Suppressor macrophage treated with lipopolysaccharide for 4 hours (primary cell): ENCODE data around the gene NAV1.
"Not testable (repeated sequence)": the region's sequence is repeated elsewhere in the genome, so short reads cannot be mapped to it uniquely, and the experiment has no call there.

Experiments used
- DNase-seq: peaks from one replicate; pipeline ENCODE4 v3.0.0-alpha.2; 2020

NAV1 gene

DNA sequence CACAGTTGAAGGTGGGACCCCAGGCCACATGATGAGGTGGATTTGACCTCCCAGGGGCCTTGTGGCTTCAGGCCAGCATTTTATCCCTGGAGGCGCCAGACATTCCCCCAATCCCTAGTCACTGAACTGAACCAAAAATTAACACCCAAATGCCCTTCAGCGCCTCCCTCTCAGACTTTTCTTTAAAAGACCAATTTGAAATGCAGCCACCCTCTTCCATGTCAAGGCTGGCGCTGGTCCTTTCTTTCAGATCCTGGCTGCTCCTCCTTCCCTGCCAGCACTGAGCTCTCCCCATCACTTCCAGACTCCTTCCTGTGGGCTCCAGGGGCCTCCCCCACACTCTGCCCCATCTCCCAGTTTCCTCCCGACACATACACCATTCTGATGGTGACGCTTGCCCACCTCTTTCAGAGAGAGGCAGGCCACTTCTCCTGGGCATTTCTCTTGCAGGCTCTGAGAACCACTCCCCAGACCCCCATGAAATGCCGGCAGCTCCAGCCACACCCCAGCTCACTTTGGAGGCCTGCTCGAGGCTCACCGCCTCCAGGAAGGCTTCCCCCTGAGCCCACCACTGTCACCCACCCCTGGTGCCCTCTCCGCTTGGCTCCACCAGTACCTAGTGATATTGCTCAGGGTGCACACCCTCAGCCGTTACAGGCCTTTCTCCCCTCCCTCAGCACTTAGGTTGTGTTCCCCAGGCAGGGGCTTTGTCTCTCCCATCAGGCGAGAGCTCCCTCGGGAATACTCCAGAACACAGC lies 27.0 kb downstream of the NAV1 start:
- no peak for DNase-seq

DNA sequence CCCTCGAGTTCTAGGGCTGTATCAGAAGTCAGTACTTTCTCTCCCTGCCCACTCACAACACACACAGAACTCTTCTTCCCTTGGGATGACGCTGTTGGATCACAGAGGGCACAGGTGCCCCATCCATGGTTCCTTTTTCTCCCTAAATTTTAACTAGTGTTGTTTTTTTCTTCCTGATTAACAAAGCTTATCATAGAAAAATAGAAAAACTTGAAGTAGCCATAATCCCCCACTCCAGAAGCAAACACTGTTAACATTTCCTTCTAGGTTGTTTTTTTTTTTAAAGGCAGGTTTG lies 27.5 kb downstream of the NAV1 start:
- no peak for DNase-seq

- DNase-seq = no peak
Observed at GRCh38 chr1:201566933-201567801, 28.2 kb downstream of the NAV1 start.

- DNase-seq = no peak
Observed at GRCh38 chr1:201568265-201568664, 29.3 kb downstream of the NAV1 start.

GRCh38 chr1:201568859-201569294 lies 29.9 kb downstream of the NAV1 start:
- no peak for DNase-seq

DNA sequence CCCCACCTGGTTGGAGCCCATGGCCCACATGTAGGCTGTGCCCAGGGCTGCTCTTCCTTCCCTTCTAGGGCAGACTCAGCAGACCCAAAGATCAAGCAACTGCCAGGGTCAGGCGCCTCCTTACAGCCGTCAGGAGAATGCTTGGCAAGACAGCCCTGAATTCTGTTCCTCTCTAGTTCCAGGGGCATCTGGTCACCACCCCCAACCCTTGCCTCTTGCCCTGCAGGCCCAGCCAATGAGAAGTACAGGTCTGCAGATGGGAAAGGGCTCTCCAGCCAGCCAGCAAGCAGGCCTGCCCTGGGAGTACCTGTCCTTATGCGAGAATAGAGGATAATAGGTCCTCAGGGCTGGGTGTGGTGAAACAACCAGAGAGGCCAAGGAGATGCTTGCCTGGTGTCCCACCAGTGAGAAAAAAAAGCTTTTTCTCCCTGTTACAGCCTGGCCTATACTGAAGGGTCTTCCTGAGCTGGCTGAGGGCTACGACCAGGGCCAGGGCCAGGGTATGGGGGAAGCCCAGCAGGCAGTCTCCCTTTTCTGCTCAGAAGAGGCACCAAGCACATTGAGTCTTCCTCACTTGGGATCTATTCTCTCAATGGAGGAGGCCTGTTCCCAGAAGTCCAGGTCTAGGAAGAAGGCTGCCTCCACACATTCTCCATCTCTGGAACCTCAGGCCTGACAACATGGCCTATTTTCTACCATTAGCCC lies 31.4 kb downstream of the NAV1 start:
- no peak for DNase-seq

DNA sequence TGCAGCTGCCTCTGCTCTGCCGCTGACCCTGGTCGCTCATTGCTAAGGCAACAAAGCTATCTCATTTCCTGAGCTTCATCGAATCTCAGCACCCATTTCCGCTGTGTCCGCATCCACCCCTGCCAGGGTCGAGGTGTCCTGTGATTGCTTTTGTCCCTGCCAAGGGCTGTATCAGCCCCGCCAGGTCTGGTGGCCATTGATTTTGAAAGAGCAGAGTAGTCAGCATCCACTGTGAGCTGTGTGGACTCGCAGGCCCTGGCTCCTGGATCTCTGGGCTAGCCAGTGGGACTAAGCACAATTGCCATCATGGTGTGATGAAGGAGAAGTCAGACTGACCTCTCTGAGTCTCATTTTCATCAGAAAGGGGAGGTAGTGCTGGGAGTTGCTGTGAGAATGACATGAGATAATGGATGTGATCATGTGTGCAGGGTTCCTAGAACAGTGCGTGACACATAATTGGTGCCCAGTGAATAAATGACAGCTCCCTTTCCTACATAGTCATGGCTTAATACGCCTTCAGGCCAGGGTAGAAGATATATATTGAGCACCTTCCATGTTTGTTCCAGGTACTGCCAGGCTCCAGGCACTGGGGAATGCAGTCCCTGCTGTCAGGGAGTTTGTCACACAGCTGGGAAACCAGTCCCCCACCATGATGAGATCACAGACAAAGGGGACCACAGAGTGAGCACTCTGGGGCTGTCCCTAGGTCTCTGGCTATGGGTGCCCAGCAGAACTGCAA lies 32.1 kb downstream of the NAV1 start:
- no peak for DNase-seq

- no peak for DNase-seq
Observed at GRCh38 chr1:201573030-201573429, 34.1 kb downstream of the NAV1 start.

DNA sequence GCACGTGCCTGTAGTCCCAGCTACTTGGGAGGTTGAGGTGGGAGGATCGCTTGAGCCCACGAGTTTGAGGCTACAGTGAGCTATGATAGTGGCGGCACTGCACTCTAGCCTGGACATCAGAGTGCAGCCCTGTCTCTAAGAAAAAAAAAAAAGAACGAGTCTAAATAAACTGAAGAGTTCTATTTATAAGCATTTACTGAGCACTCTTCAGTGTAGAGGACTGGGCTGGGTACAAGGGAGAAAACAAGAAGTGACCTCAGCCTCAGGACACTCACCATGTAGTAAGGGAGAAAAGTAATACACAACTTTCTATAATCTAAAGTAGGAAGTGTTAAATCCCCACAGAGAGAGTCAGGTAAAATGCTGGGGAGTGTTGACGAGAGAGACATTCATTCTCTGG lies 35.0 kb downstream of the NAV1 start:
- DNase-seq = no peak

DNA sequence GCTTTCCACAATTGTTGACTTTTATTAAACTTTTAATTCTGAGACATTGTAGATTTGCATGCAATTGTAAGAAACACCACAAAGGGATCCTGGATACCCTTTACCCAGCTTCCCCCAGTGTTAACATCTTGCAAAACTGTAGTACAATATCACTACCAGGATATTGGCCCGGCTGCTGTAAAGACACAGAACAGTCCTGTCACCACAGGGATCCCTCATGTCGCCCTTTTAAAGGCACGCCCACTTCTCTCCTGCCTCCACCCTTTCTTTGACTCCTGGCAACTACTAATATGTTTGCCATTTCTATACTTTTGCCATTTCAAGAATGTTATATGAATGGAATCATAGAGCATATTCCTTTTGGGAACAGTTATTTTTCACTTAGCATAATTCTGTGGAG lies 37.0 kb downstream of the NAV1 start:
- no peak for DNase-seq

GRCh38 chr1:201576914-201577313 lies 38.0 kb downstream of the NAV1 start:
- no peak for DNase-seq

DNA sequence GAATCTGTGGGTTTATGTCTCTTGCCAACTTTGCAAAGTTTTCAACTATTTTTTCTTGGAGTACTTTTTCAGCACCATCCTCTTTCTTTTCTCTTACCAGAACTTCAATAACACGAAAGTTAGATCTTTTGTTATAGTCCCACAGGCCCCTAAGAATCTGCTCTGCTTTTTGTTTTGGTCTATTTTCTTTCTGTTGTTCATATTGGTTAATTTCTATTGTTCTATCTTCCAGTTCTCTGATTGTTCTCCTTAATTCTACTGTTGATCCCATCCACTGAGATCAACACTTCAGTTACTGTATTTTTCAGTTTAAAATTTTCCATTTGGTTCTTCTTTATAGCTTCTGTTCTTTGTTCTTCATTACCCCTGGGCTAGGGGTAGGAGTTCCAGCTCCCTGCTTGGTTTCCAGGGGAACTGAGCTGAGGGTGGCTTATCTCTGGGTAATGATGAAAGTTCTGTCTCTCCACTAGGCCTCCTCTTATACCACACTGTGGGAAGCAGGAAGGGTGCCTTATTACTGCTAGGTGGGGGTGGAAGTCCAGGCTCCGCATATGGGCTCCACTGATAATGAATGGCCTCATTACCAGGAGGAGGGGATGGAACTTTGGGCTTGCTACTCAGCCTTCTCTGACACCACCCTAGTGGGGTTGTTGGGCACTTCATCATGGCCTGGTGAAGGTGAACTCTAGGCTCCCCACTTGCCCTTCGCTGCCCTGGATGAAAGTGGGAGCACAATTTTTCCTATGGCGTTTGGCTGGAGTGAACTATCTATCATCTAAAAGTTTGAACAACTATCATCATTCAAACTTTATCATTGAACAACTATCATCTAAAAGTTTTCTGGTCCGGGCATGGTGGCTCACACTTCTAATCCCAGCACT lies 39.3 kb downstream of the NAV1 start:
- no peak for DNase-seq

- DNase-seq = not testable (repeated sequence)
Observed at GRCh38 chr1:201581371-201581770, 42.4 kb downstream of the NAV1 start.

DNA sequence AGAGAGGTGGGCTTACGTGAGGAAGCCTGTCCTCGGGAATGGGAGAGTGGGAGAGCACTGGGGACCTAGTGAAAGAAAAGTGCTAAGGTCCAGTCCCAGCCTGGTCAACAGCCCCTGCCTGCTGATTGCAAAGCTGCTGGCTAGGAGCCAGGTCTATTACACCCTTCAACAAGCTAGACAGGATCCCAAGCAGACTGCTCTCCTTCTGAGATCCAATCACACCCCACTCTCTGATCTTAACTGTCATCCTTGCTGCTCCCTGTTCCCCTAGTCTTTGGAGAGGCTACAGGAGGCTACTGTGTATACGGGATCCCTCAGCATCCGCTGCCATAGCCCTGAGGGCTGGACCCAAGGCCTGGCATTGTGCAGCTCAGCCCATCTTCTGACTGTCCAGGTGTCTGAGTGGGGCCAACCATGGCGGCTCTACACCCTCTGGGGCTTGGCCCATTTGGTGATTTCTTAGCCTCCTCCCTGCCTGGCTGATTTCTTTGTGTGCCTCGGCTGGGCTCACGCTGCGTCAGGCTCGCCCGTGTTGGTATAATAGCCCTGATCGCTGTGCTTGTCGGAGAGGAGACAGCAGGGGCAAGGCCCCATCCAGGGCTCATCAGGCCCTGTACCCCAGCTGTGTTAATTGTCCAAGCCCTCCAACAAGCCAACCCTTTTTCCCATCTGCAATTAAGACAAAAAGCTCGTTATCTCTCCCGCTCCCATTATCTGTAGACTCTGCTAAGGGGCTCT lies 43.9 kb downstream of the NAV1 start:
- DNase-seq = peak; percentile 30

GRCh38 chr1:201583663-201584062 lies 44.7 kb downstream of the NAV1 start:
- DNase-seq = no peak

- DNase-seq = peak; percentile 68
Observed at GRCh38 chr1:201584471-201585092, 45.7 kb downstream of the NAV1 start.

GRCh38 chr1:201585093-201585483 lies 46.2 kb downstream of the NAV1 start:
- no peak for DNase-seq

GRCh38 chr1:201585901-201586300 lies 47.0 kb downstream of the NAV1 start:
- no peak for DNase-seq

GRCh38 chr1:201586806-201587205 lies 47.9 kb downstream of the NAV1 start:
- no peak for DNase-seq

GRCh38 chr1:201587729-201588128 lies 48.8 kb downstream of the NAV1 start:
- no peak for DNase-seq
